ENCODE measurements around the gene ZDHHC17. TPM values are rescaled to one million over a fixed set of nuclear protein-coding genes. Genes with fewer than 3 reads are reported as not detected.
A peak's percentile ranks its signal among the peaks of the same experiment; 100 is the strongest.
"Not testable (repeated sequence)": the region's sequence is repeated elsewhere in the genome, so short reads cannot be mapped to it uniquely, and the experiment has no call there.

The ZDHHC17 gene
- total RNA-seq, 1 experiment from 2014 or later: 35.3 TPM

DNA sequence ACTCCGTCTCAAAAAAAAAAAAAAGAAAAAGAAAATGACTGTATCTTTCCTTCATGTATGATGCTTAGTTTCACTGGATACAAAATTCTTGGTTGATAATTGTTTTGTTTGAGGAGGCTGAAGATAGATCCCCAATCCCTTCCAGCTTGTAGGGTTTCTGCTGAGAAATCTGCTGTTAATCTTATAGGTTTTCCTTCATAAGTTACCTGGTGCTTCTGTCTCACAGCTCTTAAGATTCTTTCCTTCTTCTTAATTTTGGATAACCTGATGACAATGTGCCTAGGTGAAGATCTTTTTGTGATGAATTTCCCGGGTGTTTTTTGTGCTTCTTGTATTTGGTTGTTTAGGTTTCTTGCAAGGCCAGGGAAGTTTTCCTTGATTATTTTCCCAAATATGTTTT, 26.2 kb upstream of the ZDHHC17 start:
- POLR2A ChIA-PET (ENCODE audit: unreplicated experiment); BruUV-seq (replicated peaks): not testable (repeated sequence)

DNA sequence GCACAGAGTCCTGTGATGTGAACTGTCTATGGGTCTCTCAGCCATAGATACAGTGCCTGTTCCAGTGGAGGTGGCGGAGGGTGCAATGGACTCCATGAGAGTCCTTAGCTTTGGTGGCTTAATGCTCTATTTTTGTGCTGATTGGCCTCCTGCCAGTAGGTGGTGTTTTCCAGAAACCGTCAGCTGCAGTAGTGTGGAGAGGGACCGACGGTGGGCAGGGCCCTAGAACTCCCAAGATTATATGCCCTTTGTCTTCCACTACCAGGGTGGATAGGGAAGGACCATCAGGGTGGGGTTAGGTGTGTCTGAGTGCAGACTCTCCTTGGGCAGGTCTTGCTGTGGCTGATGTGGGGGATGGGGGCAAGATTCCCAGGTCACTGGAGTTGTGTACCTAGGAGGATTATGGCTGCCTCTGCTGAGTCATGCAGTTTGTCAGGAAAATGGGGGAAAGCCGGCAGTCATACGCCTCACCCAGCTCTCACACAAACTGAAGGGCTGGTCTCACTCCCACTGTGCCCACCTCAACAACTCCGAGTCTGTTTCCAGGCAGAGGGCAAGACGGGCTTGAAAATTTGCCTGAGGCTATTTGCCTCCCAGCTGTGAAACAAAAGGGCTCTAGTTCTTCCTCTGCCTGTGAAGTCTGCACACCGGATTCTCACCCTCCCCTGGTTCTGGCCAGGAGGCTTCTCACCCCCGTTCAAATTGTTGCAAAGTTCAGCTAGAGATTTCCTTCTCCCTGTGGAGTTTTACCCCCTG, 24.9 kb upstream of the ZDHHC17 start:
- TF ChIP-seq EZH2phosphoT487 (IDR thresholded peaks at IDR 0.05; ENCODE audit: borderline replicate concordance, low read length): no peak
- TF ChIP-seq, protein P1, sequence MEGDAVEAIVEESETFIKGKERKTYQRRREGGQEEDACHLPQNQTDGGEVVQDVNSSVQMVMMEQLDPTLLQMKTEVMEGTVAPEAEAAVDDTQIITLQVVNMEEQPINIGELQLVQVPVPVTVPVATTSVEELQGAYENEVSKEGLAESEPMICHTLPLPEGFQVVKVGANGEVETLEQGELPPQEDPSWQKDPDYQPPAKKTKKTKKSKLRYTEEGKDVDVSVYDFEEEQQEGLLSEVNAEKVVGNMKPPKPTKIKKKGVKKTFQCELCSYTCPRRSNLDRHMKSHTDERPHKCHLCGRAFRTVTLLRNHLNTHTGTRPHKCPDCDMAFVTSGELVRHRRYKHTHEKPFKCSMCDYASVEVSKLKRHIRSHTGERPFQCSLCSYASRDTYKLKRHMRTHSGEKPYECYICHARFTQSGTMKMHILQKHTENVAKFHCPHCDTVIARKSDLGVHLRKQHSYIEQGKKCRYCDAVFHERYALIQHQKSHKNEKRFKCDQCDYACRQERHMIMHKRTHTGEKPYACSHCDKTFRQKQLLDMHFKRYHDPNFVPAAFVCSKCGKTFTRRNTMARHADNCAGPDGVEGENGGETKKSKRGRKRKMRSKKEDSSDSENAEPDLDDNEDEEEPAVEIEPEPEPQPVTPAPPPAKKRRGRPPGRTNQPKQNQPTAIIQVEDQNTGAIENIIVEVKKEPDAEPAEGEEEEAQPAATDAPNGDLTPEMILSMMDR (conservative IDR thresholded peaks at IDR 0.05; ENCODE audit: low read depth, low read length): no peak
- Histone ChIP-seq H3K9me3 (ENCODE audit: low read length) (no peaks in the 10 kb centered on the region), H4K20me1 (ENCODE audit: low read length) (no peaks in the 10 kb centered on the region), H3K79me2 (ENCODE audit: low read length) (no peaks in the 10 kb centered on the region), H2AFZ (ENCODE audit: low read length) (peak overlapping the region; percentile 40), H3K4me2 (ENCODE audit: low read length) (no peak overlapping the region), H3K27ac (ENCODE audit: low read length) (no peak overlapping the region), H3K9ac (ENCODE audit: low read length) (no peak overlapping the region), H3F3A (ENCODE audit: low read length, unreplicated experiment) (no peaks in the 10 kb centered on the region), H3K4me1 (ENCODE audit: insufficient read depth, low read length) (no peaks in the 10 kb centered on the region), H3K9me2 (replicated peaks; ENCODE audit: low read length) (no peaks in the 10 kb centered on the region), H3K36me3 (ENCODE audit: low read depth, low read length) (no peaks in the 10 kb centered on the region), H3K27me3 (ENCODE audit: low read length) (no peaks in the 10 kb centered on the region), H3K4me3 (ENCODE audit: low read length) (no peak overlapping the region)
- no peak for ATAC-seq
- DNase-seq: no peak
- BruUV-seq (replicated peaks): no TSS peak
- intact Hi-C loops (cut with micrococcal nuclease): no loop called here
- POLR2A ChIA-PET (ENCODE audit: unreplicated experiment): no interaction called here
- CTCF ChIA-PET: no interaction called here

More for the DNA sequence above, 26.2 kb upstream of the ZDHHC17 start:
- H3K36me3 ChIP-seq (ENCODE audit: low read depth, low read length); H3K79me2 ChIP-seq (ENCODE audit: low read length); CTCF ChIA-PET; H3F3A ChIP-seq (ENCODE audit: low read length, unreplicated experiment); H2AFZ ChIP-seq (ENCODE audit: low read length); H3K27me3 ChIP-seq (ENCODE audit: low read length); DNase-seq; H3K4me1 ChIP-seq (ENCODE audit: insufficient read depth, low read length); H3K4me3 ChIP-seq (ENCODE audit: low read length); H3K9ac ChIP-seq (ENCODE audit: low read length); H3K9me2 ChIP-seq (replicated peaks; ENCODE audit: low read length); H4K20me1 ChIP-seq (ENCODE audit: low read length); ATAC-seq; H3K9me3 ChIP-seq (ENCODE audit: low read length); H3K4me2 ChIP-seq (ENCODE audit: low read length); intact Hi-C loops (cut with micrococcal nuclease); H3K27ac ChIP-seq (ENCODE audit: low read length): not testable (repeated sequence)

DNA sequence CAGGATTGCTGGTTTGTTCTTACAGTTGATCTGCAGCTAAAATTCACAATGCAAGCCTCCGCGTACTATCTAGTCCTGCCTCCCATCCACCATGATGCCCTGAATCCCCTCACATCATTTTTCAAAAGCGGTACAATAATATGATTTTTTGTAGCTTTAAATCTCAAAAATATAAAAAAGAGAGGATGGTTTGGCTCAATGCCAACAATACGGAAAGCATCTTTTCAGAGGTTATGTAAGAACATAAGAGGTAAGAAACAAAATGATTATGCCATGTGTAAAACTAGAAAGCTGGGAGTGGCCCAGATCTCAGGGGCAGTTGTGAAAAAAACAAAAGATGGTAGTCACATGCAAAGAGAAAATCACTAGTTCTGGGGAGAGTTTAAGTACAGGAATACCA, 24.0 kb upstream of the ZDHHC17 start:
- BruUV-seq (replicated peaks): no TSS peak
- no peak overlapping the region for H3K4me3 ChIP-seq (ENCODE audit: low read length)
- peak overlapping the region; percentile 40; the same call in 1 of the 2 replicates for H2AFZ ChIP-seq (ENCODE audit: low read length)
- H3K9me3 ChIP-seq (ENCODE audit: low read length): no peaks in the 10 kb centered on the region
- no peak overlapping the region for H3K27ac ChIP-seq (ENCODE audit: low read length)
- no peaks in the 10 kb centered on the region for H3K27me3 ChIP-seq (ENCODE audit: low read length)
- no peaks in the 10 kb centered on the region for H3K9me2 ChIP-seq (replicated peaks; ENCODE audit: low read length)
- POLR2A ChIA-PET (ENCODE audit: unreplicated experiment): no interaction called here
- H3K9ac ChIP-seq (ENCODE audit: low read length): no peak overlapping the region
- CTCF ChIA-PET: no interaction called here
- ATAC-seq: no peak
- TF ChIP-seq EZH2 (IDR thresholded peaks at IDR 0.05; ENCODE audit: low read length, unreplicated experiment): no peak
- no peaks in the 10 kb centered on the region for H3F3A ChIP-seq (ENCODE audit: low read length, unreplicated experiment)
- no peaks in the 10 kb centered on the region for H3K79me2 ChIP-seq (ENCODE audit: low read length)
- intact Hi-C loops (cut with micrococcal nuclease): no loop called here
- H4K20me1 ChIP-seq (ENCODE audit: low read length): no peaks in the 10 kb centered on the region
- no peaks in the 10 kb centered on the region for H3K36me3 ChIP-seq (ENCODE audit: low read depth, low read length)
- DNase-seq: no peak
- no peak overlapping the region for H3K4me2 ChIP-seq (ENCODE audit: low read length)
- H3K4me1 ChIP-seq (ENCODE audit: insufficient read depth, low read length): no peaks in the 10 kb centered on the region

DNA sequence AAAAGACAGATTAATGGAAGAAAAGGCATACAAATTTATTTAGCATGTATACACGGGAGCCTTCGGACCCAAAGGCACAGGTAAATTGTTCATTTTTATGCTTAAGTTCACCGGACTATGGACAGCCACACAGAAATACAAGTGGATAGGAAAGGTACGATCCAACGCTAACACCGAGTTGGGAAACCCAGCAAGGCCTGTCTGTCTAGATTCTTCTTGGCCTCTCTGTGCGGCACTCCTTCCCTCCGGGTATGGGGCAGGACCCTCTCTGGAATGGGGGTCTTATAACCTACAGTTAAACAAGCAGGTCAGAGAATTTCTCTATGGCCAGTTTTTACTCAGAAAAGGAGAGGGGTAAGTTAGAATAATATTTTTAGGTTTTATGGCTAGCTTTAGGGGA, 23.4 kb upstream of the ZDHHC17 start:
- POLR2A ChIA-PET (ENCODE audit: unreplicated experiment): no interaction called here
- Histone ChIP-seq H2AFZ (ENCODE audit: low read length) (no peak overlapping the region), H3K27ac (ENCODE audit: low read length) (no peak overlapping the region), H3K36me3 (ENCODE audit: low read depth, low read length) (no peaks in the 10 kb centered on the region), H3K4me2 (ENCODE audit: low read length) (no peak overlapping the region), H3F3A (ENCODE audit: low read length, unreplicated experiment) (no peaks in the 10 kb centered on the region), H3K4me1 (ENCODE audit: insufficient read depth, low read length) (no peaks in the 10 kb centered on the region), H3K79me2 (ENCODE audit: low read length) (no peaks in the 10 kb centered on the region), H3K9me2 (replicated peaks; ENCODE audit: low read length) (no peaks in the 10 kb centered on the region), H3K27me3 (ENCODE audit: low read length) (no peaks in the 10 kb centered on the region), H3K4me3 (ENCODE audit: low read length) (no peak overlapping the region), H4K20me1 (ENCODE audit: low read length) (no peaks in the 10 kb centered on the region), H3K9me3 (ENCODE audit: low read length) (no peaks in the 10 kb centered on the region), H3K9ac (ENCODE audit: low read length) (no peak overlapping the region)
- intact Hi-C loops (cut with micrococcal nuclease): no loop called here
- CTCF ChIA-PET: no interaction called here
- TF ChIP-seq EZH2phosphoT487 (IDR thresholded peaks at IDR 0.05; ENCODE audit: borderline replicate concordance, low read length): no peak
- TF ChIP-seq, protein P1 (conservative IDR thresholded peaks at IDR 0.05; ENCODE audit: low read depth, low read length): no peak
- no peak for TF ChIP-seq EZH2 (IDR thresholded peaks at IDR 0.05; ENCODE audit: low read length, unreplicated experiment)
- no TSS peak for BruUV-seq (replicated peaks)
- DNase-seq: no peak
- no peak for ATAC-seq

All from PC-3 (cell line).